DND-41 (cell line): ENCODE data around the gene LHX3.

ENCODE experiments used
- ATAC-seq: fragments of 200-7000 bp; cut with Tn5 transposase; 3 replicates; pipeline ENCODE4 v1.9.1; 2021; ENCODE audit warnings: low read depth; ENCODE audit not compliant: insufficient read depth
- DNase-seq: peaks from one replicate; pipeline ENCODE4 v3.0.0-alpha.2; 2020
- H2AFZ ChIP-seq: 2 replicates; pipeline ENCODE4 v1.6.0; 2012; ENCODE audit warnings: low read depth, low read length
- H3K27ac ChIP-seq: 2 replicates; pipeline ENCODE4 v1.5.1; 2012; ENCODE audit warnings: low read length, inconsistent platforms
- H3K27me3 ChIP-seq: fragments of 200-600 bp; sonication (generic); 2 replicates; pipeline ENCODE4 v1.6.0; 2012; ENCODE audit warnings: low read length, mild to moderate bottlenecking, inconsistent platforms; ENCODE audit not compliant: insufficient read depth, poor library complexity
- H3K36me3 ChIP-seq: 2 replicates; pipeline ENCODE4 v1.5.1; 2012; ENCODE audit warnings: low read length, inconsistent platforms; ENCODE audit not compliant: insufficient read depth
- H3K4me1 ChIP-seq: 2 replicates; pipeline ENCODE4 v1.5.1; 2012; ENCODE audit warnings: mild to moderate bottlenecking, low read length; ENCODE audit not compliant: insufficient read depth
- H3K4me2 ChIP-seq: 2 replicates; pipeline ENCODE4 v1.6.0; 2012; ENCODE audit warnings: mild to moderate bottlenecking, moderate library complexity, low read length, inconsistent platforms; ENCODE audit not compliant: insufficient read depth
- H3K4me3 ChIP-seq, 2 experiments: fragments of 200-600 bp in 1 of 2; shearing (Covaris generic) in 1 of 2; 2 replicates each; pipeline ENCODE4 v1.5.1; 2012 to 2016; ENCODE audit warnings: inconsistent platforms in 2 of 2, low read length in 2 of 2, mild to moderate bottlenecking in 2 of 2, low read depth in 1 of 2, moderate library complexity in 1 of 2
- H3K79me2 ChIP-seq: 2 replicates; pipeline ENCODE4 v1.6.0; 2012; ENCODE audit warnings: low read length, inconsistent platforms; ENCODE audit not compliant: insufficient read depth
- H3K9ac ChIP-seq: 2 replicates; pipeline ENCODE4 v1.6.0; 2012; ENCODE audit warnings: low read depth, mild to moderate bottlenecking, inconsistent platforms, low read length, moderate library complexity
- H3K9me3 ChIP-seq: 2 replicates; pipeline ENCODE4 v1.5.1; 2012; ENCODE audit warnings: low read length, moderate library complexity, mild to moderate bottlenecking, inconsistent platforms; ENCODE audit not compliant: insufficient read depth, severe bottlenecking
- H4K20me1 ChIP-seq: 2 replicates; pipeline ENCODE4 v1.6.0; 2012; ENCODE audit warnings: low read length; ENCODE audit not compliant: insufficient read depth
- CTCF ChIP-seq: IDR thresholded peaks from 2 replicates; pipeline ENCODE4 v1.5.1; 2012; ENCODE audit warnings: borderline replicate concordance, low read length, moderate library complexity, mild to moderate bottlenecking; ENCODE audit not compliant: poor library complexity, severe bottlenecking; ENCODE audit errors: extremely low read depth
- EZH2 ChIP-seq: IDR thresholded peaks from 3 replicates; pipeline ENCODE4 v1.6.1; 2012; ENCODE audit warnings: borderline replicate concordance, low read depth, mild to moderate bottlenecking, moderate library complexity, low read length, inconsistent platforms; ENCODE audit not compliant: severe bottlenecking

LHX3 gene

GRCh38 chr9:136147038-136147889 is 57.7 kb downstream of the LHX3 start:
- DNase-seq, result no peak
- Histone ChIP-seq H3K27me3 (no peaks in the 10 kb centered on the region), H3K4me1 (no peaks in the 10 kb centered on the region)

More at GRCh38 chr9:136147038-136147889, 57.7 kb downstream of the LHX3 start:
- H3K9me3 ChIP-seq, result no peaks in the 10 kb centered on the region
- H2AFZ ChIP-seq, result no peak overlapping the region
- no peak overlapping the region for H3K27ac ChIP-seq
- ATAC-seq, result no peak
- TF ChIP-seq CTCF, result no peak
- TF ChIP-seq EZH2, result no peak
- H3K79me2 ChIP-seq, result no peaks in the 10 kb centered on the region
- no peak overlapping the region for H3K9ac ChIP-seq
- H3K4me3 ChIP-seq, result no peak overlapping the region
- H4K20me1 ChIP-seq, result no peaks in the 10 kb centered on the region
- H3K36me3 ChIP-seq, result no peaks in the 10 kb centered on the region
- no peak overlapping the region for H3K4me2 ChIP-seq
